H9 (cell line): ENCODE data around the gene TSPOAP1. TPM values are rescaled to one million over a fixed set of nuclear protein-coding genes. Genes with fewer than 3 reads are reported as not detected.

ENCODE experiments used
- DNase-seq: peaks from one replicate; pipeline ENCODE4 v3.0.0-alpha.2; 2017
- H2AFZ ChIP-seq: one replicate; pipeline ENCODE4 v1.6.1; 2013; ENCODE audit warnings: mild to moderate bottlenecking, low read length, control low read depth, moderate library complexity
- H2AK5ac ChIP-seq: 2 replicates; pipeline ENCODE4 v1.6.1; 2013; ENCODE audit warnings: low read length, control low read depth, mixed read lengths; ENCODE audit not compliant: insufficient read length
- H2BK120ac ChIP-seq: one replicate; pipeline ENCODE4 v1.6.1; 2013; ENCODE audit warnings: low read depth, mild to moderate bottlenecking, low read length, control low read depth, inconsistent platforms; ENCODE audit not compliant: poor library complexity, severe bottlenecking
- H2BK12ac ChIP-seq: 2 replicates; pipeline ENCODE4 v1.6.1; 2013; ENCODE audit warnings: low read length, control low read depth, mixed read lengths, low read depth; ENCODE audit not compliant: insufficient read length
- H2BK15ac ChIP-seq: 2 replicates; pipeline ENCODE4 v1.6.1; 2013; ENCODE audit warnings: low read depth, low read length, control low read depth
- H2BK20ac ChIP-seq: one replicate; pipeline ENCODE4 v1.6.1; 2013; ENCODE audit warnings: low read depth, mild to moderate bottlenecking, low read length, control low read depth, inconsistent platforms; ENCODE audit not compliant: poor library complexity, severe bottlenecking
- H2BK5ac ChIP-seq: 2 replicates; pipeline ENCODE4 v1.6.1; 2013; ENCODE audit warnings: low read length, control low read depth, mixed read lengths; ENCODE audit not compliant: insufficient read length
- H3K14ac ChIP-seq: 2 replicates; pipeline ENCODE4 v1.6.1; 2013; ENCODE audit warnings: low read length, control low read depth; ENCODE audit not compliant: insufficient read depth
- H3K18ac ChIP-seq: 2 replicates; pipeline ENCODE4 v1.6.1; 2013; ENCODE audit warnings: low read depth, mild to moderate bottlenecking, mixed read lengths, low read length, control low read depth; ENCODE audit not compliant: insufficient read length
- H3K23ac ChIP-seq: 2 replicates; pipeline ENCODE4 v1.6.1; 2013; ENCODE audit warnings: low read length, control low read depth, mixed read lengths, low read depth; ENCODE audit not compliant: insufficient read length
- H3K23me2 ChIP-seq: 2 replicates; pipeline ENCODE4 v1.6.1; 2013; ENCODE audit warnings: low read depth, mild to moderate bottlenecking, mixed read lengths, low read length, control low read depth; ENCODE audit not compliant: insufficient read length, poor library complexity, severe bottlenecking
- H3K27ac ChIP-seq: 2 replicates; pipeline ENCODE4 v1.5.1; 2013; ENCODE audit warnings: low read length, control low read depth, mixed read lengths, low read depth; ENCODE audit not compliant: insufficient read length
- H3K27me3 ChIP-seq: 2 replicates; pipeline ENCODE4 v1.6.1; 2013; ENCODE audit warnings: low read length, control low read depth, inconsistent platforms; ENCODE audit not compliant: insufficient read depth
- H3K4ac ChIP-seq: 2 replicates; pipeline ENCODE4 v1.6.1; 2013; ENCODE audit warnings: low read depth, mild to moderate bottlenecking, control low read depth, inconsistent platforms, low read length, moderate library complexity
- H3K4me1 ChIP-seq: 2 replicates; pipeline ENCODE4 v1.6.1; 2013; ENCODE audit warnings: low read length, control low read depth, inconsistent platforms; ENCODE audit not compliant: insufficient read depth
- H3K4me2 ChIP-seq: 2 replicates; pipeline ENCODE4 v1.6.1; 2013; ENCODE audit warnings: low read length, control low read depth, mixed read lengths; ENCODE audit not compliant: insufficient read length, insufficient read depth
- H3K56ac ChIP-seq: 2 replicates; pipeline ENCODE4 v1.6.1; 2013; ENCODE audit warnings: low read depth, mild to moderate bottlenecking, mixed read lengths, low read length, control low read depth; ENCODE audit not compliant: insufficient read length
- H3K79me1 ChIP-seq: 2 replicates; pipeline ENCODE4 v1.6.1; 2013; ENCODE audit warnings: low read depth, mild to moderate bottlenecking, moderate library complexity, low read length, control low read depth, inconsistent platforms; ENCODE audit not compliant: insufficient read depth, poor library complexity, severe bottlenecking
- H3K79me2 ChIP-seq: 2 replicates; pipeline ENCODE4 v1.6.1; 2013; ENCODE audit warnings: low read length, control low read depth, inconsistent platforms; ENCODE audit not compliant: insufficient read depth
- H3K9ac ChIP-seq: 2 replicates; pipeline ENCODE4 v1.6.1; 2013; ENCODE audit warnings: low read length, control low read depth, mixed read lengths; ENCODE audit not compliant: insufficient read length; ENCODE audit errors: extremely low read depth
- H3K9me3 ChIP-seq: one replicate; pipeline ENCODE4 v1.6.1; 2013; ENCODE audit warnings: low read depth, low read length, inconsistent platforms; ENCODE audit not compliant: control insufficient read depth
- H3T11ph ChIP-seq: one replicate; pipeline ENCODE4 v1.6.1; 2013; ENCODE audit warnings: mild to moderate bottlenecking, low read length, control low read depth, inconsistent platforms
- H4K20me1 ChIP-seq: one replicate; pipeline ENCODE4 v1.6.1; 2013; ENCODE audit not compliant: control insufficient read depth, insufficient read length, insufficient read depth
- H4K5ac ChIP-seq: 2 replicates; pipeline ENCODE4 v1.6.1; 2013; ENCODE audit warnings: low read depth, mild to moderate bottlenecking, mixed read lengths, low read length, control low read depth; ENCODE audit not compliant: insufficient read length
- H4K8ac ChIP-seq: replicated peaks from 2 replicates; pipeline ENCODE4 v1.6.1; 2013; ENCODE audit warnings: low read length, control low read depth, mixed read lengths, low read depth; ENCODE audit not compliant: insufficient read length
- H4K91ac ChIP-seq: 2 replicates; pipeline ENCODE4 v1.6.1; 2013; ENCODE audit warnings: low read depth, mild to moderate bottlenecking, moderate library complexity, mixed read lengths, low read length, control low read depth; ENCODE audit not compliant: insufficient read length
- H3K27ac Mint-ChIP-seq, 3 experiments: 2 replicates in 2 of 3; 3 replicates in 1 of 3; pipeline ENCODE4 v1.8.0; 2020 to 2021; ENCODE audit warnings: mixed read lengths in 3 of 3, mild to moderate bottlenecking in 1 of 3, moderate library complexity in 1 of 3
- H3K27me3 Mint-ChIP-seq: 2 replicates; pipeline ENCODE4 v1.8.0; 2021; ENCODE audit warnings: low read depth, mild to moderate bottlenecking, moderate library complexity, mixed read lengths
- H3K36me3 Mint-ChIP-seq, 3 experiments: 2 replicates in 2 of 3; 3 replicates in 1 of 3; pipeline ENCODE4 v1.8.0; 2020 to 2021; ENCODE audit warnings: low read depth in 3 of 3, mixed read lengths in 3 of 3; ENCODE audit not compliant: insufficient read depth in 1 of 3
- H3K4me1 Mint-ChIP-seq, 2 experiments: 2 replicates each; pipeline ENCODE4 v1.8.0; 2020; ENCODE audit warnings: mixed read lengths in 2 of 2
- H3K4me3 Mint-ChIP-seq, 2 experiments: 2 replicates in 1 of 2; 3 replicates in 1 of 2; pipeline ENCODE4 v1.8.0; 2020 to 2021; ENCODE audit warnings: mild to moderate bottlenecking in 2 of 2, mixed read lengths in 2 of 2, moderate library complexity in 1 of 2
- H3K9me3 Mint-ChIP-seq, 2 experiments: 2 replicates in 1 of 2; 3 replicates in 1 of 2; pipeline ENCODE4 v1.8.0; 2020; ENCODE audit warnings: mild to moderate bottlenecking in 2 of 2, mixed read lengths in 2 of 2, moderate library complexity in 1 of 2
- WGBS: extraction: QIAGEN DNeasy Blood & Tissue Kit; methylation state at CpG from one replicate; pipeline ENCODE4 v1.1.7; 2013; ENCODE audit warnings: missing lambda C conversion rate, low lambda C conversion rate, mixed read lengths; ENCODE audit not compliant: insufficient read length; ENCODE audit errors: extremely low coverage; 5-methylcytosine and 5-hydroxymethylcytosine counted together
- total RNA-seq: library from RNA; stranded (reverse); gene quantifications from 2 replicates; pipeline ENCODE4 v1.2.1, GENCODE V29; 2021
- TF ChIP-seq, protein P1 (sequence below): fragments of 200-600 bp; sonication (generic); conservative IDR thresholded peaks from 3 replicates; pipeline ENCODE4 v1.8.0; 2021; ENCODE audit warnings: antibody characterized with exemption, mild to moderate bottlenecking

TSPOAP1 gene
- total RNA-seq, 1 experiment from 2014 or later = 17.3 TPM

- H3K14ac ChIP-seq = no peak overlapping the region
- no peaks in the 10 kb centered on the region for H3K79me2 ChIP-seq
- no peak overlapping the region for H3K27ac ChIP-seq
- H3K9ac ChIP-seq = no peak overlapping the region
- H2BK15ac ChIP-seq = no peak overlapping the region
- DNase-seq = peak; percentile 31
- H3K9me3 ChIP-seq = no peaks in the 10 kb centered on the region
- no peak overlapping the region for H2BK120ac ChIP-seq
- peaks cover 8% of the 10 kb centered on the region; the same call in 1 of the 2 replicates for H3K4me1 ChIP-seq
- no peaks in the 10 kb centered on the region for H4K20me1 ChIP-seq
- no peaks in the 10 kb centered on the region for H3K23me2 ChIP-seq
- peaks cover 44 to 54% of the 10 kb centered on the region in 2 experiments for H3K4me1 Mint-ChIP-seq
- H3K27me3 Mint-ChIP-seq = peaks cover 5% of the 10 kb centered on the region
- no peak overlapping the region for H3K56ac ChIP-seq
- no peaks in the 10 kb centered on the region for H3K9me3 Mint-ChIP-seq
- no peak overlapping the region for H3K4me3 Mint-ChIP-seq
- no peak overlapping the region for H2BK5ac ChIP-seq
- no peak overlapping the region for H3T11ph ChIP-seq
- H2BK12ac ChIP-seq = no peak overlapping the region
- H3K27ac Mint-ChIP-seq = peak overlapping the region in 1 of 3 experiments; percentile 77; a peak in 2 of 7 replicates
- H3K4ac ChIP-seq = no peak overlapping the region
- no peak overlapping the region for H4K91ac ChIP-seq
- H3K27me3 ChIP-seq = no peaks in the 10 kb centered on the region
- H2BK20ac ChIP-seq = no peak overlapping the region
- TF ChIP-seq, protein P1, sequence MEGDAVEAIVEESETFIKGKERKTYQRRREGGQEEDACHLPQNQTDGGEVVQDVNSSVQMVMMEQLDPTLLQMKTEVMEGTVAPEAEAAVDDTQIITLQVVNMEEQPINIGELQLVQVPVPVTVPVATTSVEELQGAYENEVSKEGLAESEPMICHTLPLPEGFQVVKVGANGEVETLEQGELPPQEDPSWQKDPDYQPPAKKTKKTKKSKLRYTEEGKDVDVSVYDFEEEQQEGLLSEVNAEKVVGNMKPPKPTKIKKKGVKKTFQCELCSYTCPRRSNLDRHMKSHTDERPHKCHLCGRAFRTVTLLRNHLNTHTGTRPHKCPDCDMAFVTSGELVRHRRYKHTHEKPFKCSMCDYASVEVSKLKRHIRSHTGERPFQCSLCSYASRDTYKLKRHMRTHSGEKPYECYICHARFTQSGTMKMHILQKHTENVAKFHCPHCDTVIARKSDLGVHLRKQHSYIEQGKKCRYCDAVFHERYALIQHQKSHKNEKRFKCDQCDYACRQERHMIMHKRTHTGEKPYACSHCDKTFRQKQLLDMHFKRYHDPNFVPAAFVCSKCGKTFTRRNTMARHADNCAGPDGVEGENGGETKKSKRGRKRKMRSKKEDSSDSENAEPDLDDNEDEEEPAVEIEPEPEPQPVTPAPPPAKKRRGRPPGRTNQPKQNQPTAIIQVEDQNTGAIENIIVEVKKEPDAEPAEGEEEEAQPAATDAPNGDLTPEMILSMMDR = no peak
- H3K79me1 ChIP-seq = no peaks in the 10 kb centered on the region
- no CpG with 5 or more reads among the region's 10 CpGs for WGBS
- H3K36me3 Mint-ChIP-seq = no peaks in the 10 kb centered on the region
- no peak overlapping the region for H3K23ac ChIP-seq
- no peak overlapping the region for H3K4me2 ChIP-seq
- H3K18ac ChIP-seq = no peak overlapping the region
- no peak overlapping the region for H2AK5ac ChIP-seq
- H2AFZ ChIP-seq = no peak overlapping the region
- H4K5ac ChIP-seq = no peak overlapping the region
- H4K8ac ChIP-seq = no peak overlapping the region
These were observed 6.6 kb upstream of the TSPOAP1 start for GRCh38 chr17:58335061-58335731.
